HepG2 (cell line): ENCODE data around the gene EPB41L4A. TPM values are rescaled to one million over a fixed set of nuclear protein-coding genes. Genes with fewer than 3 reads are reported as not detected.

Experiments used
- ATAD3A ChIP-seq: sonication (generic); formaldehyde crosslinking; IDR thresholded peaks from 2 replicates; pipeline ENCODE4 v1.4.0; 2020; ENCODE audit warnings: missing genetic modification reagents
- ATF1 ChIP-seq: IDR thresholded peaks from 2 replicates; pipeline ENCODE4 v1.6.1; 2016; ENCODE audit warnings: mild to moderate bottlenecking, control low read depth
- ATF7-NPFF ChIP-seq: sonication (generic); formaldehyde crosslinking; IDR thresholded peaks from 2 replicates; pipeline ENCODE4 v1.8.1; 2023; ENCODE audit warnings: mild to moderate bottlenecking, low read depth, missing genetic modification reagents, moderate library complexity
- BCL6 ChIP-seq: IDR thresholded peaks from 2 replicates; pipeline ENCODE4 v1.6.1; 2016; ENCODE audit warnings: missing genetic modification reagents, missing compliant biosample characterization
- DNMT1 ChIP-seq: sonication (generic); formaldehyde crosslinking; IDR thresholded peaks from 2 replicates; pipeline ENCODE4 v1.5.1; 2020; ENCODE audit warnings: mild to moderate bottlenecking, missing genetic modification reagents
- GABPB1 ChIP-seq: IDR thresholded peaks from 2 replicates; pipeline ENCODE4 v1.6.1; 2016; ENCODE audit warnings: mild to moderate bottlenecking, missing genetic modification reagents, moderate library complexity, missing compliant biosample characterization
- GLI4 ChIP-seq: sonication (generic); formaldehyde crosslinking; IDR thresholded peaks from 2 replicates; pipeline ENCODE4 v1.5.1; 2020; ENCODE audit warnings: missing genetic modification reagents, mild to moderate bottlenecking, moderate library complexity, borderline replicate concordance
- HCFC1 ChIP-seq: fragments of 150-350 bp; IDR thresholded peaks from 2 replicates; pipeline ENCODE4 v1.6.1; 2014; ENCODE audit warnings: low read depth, low read length
- KAT8 ChIP-seq: IDR thresholded peaks from 2 replicates; pipeline ENCODE4 v1.6.1; 2016; ENCODE audit warnings: missing genetic modification reagents, missing compliant biosample characterization
- MAZ ChIP-seq, 2 experiments: sonication (generic) in 1 of 2; formaldehyde crosslinking in 1 of 2; IDR thresholded peaks; 2 replicates each; pipeline versions ENCODE4 v1.5.0 to v1.6.1; 2012 to 2020; ENCODE audit warnings: low read depth in 2 of 2, mild to moderate bottlenecking in 2 of 2, borderline replicate concordance in 1 of 2, improper control_type of control experiment in 1 of 2, low read length in 1 of 2, missing genetic modification reagents in 1 of 2, moderate library complexity in 1 of 2
- MBD4 ChIP-seq: IDR thresholded peaks from 2 replicates; pipeline ENCODE4 v1.6.1; 2012; ENCODE audit warnings: low read length, inconsistent platforms, borderline replicate concordance
- NFIB ChIP-seq: sonication (generic); formaldehyde crosslinking; IDR thresholded peaks from 2 replicates; pipeline ENCODE4 v1.9.0; 2021; ENCODE audit warnings: missing genetic modification reagents, mild to moderate bottlenecking, borderline replicate concordance
- NR2F1 ChIP-seq, 2 experiments: fragments of 450-650 bp in 1 of 2; formaldehyde crosslinking in 1 of 2; IDR thresholded peaks; 2 replicates each; pipeline versions ENCODE4 v1.5.0 to v1.6.1; 2016 to 2020; ENCODE audit warnings: mild to moderate bottlenecking in 1 of 2, missing compliant biosample characterization in 1 of 2, missing genetic modification reagents in 1 of 2, moderate library complexity in 1 of 2
- SOX5 ChIP-seq: IDR thresholded peaks from 2 replicates; pipeline ENCODE4 v1.6.1; 2016; ENCODE audit warnings: borderline replicate concordance
- ZMYM4 ChIP-seq: sonication (generic); formaldehyde crosslinking; IDR thresholded peaks from 2 replicates; pipeline ENCODE4 v1.8.1; 2023; ENCODE audit warnings: mild to moderate bottlenecking, missing genetic modification reagents
- ZNF124 ChIP-seq: sonication (generic); formaldehyde crosslinking; IDR thresholded peaks from 2 replicates; pipeline ENCODE4 v1.4.0; 2020; ENCODE audit warnings: missing genetic modification reagents
- ZNF451 ChIP-seq: sonication (generic); formaldehyde crosslinking; IDR thresholded peaks from 2 replicates; pipeline ENCODE4 v1.5.0; 2020; ENCODE audit warnings: mild to moderate bottlenecking, missing genetic modification reagents
- ZNF468 ChIP-seq: sonication (generic); formaldehyde crosslinking; IDR thresholded peaks from 2 replicates; pipeline ENCODE4 v1.8.0; 2022; ENCODE audit warnings: mild to moderate bottlenecking, moderate library complexity, missing genetic modification reagents
- ZNF792 ChIP-seq: IDR thresholded peaks from 2 replicates; pipeline ENCODE4 v1.6.1; 2016
- ZSCAN30 ChIP-seq: sonication (generic); formaldehyde crosslinking; IDR thresholded peaks from 2 replicates; pipeline ENCODE4 v1.5.0; 2020; ENCODE audit warnings: mild to moderate bottlenecking, missing genetic modification reagents
- polyA plus RNA-seq, 8 experiments: library from polyadenylated mRNA; depleted of rRNA in 3 of 8; stranded (reverse) in 7 of 8; unstranded in 1 of 8; fragments of >200 nt; fragmentation: Illumina TruSeq in 4 of 8; extraction: Trizol in 4 of 8; gene quantifications; 2 replicates each; pipeline versions ENCODE4 v1.2.1 to v1.2.3, GENCODE V29; 2011 to 2016; ENCODE audit warnings: low read depth in 4 of 8, missing spikeins in 1 of 8, mixed read lengths in 1 of 8; ENCODE audit not compliant: insufficient read depth in 1 of 8
- total RNA-seq, 5 experiments: library from RNA; depleted of rRNA; stranded (reverse); fragments of >200 nt; fragmentation: Illumina TruSeq; extraction: Trizol; gene quantifications; 2 replicates each; pipeline ENCODE4 v1.2.3, GENCODE V29; 2016; ENCODE audit warnings: low read depth in 1 of 5
- TF ChIP-seq, protein P1 (sequence below): sonication (generic); formaldehyde crosslinking; IDR thresholded peaks from 2 replicates; pipeline ENCODE4 v1.8.1; 2023; ENCODE audit warnings: mild to moderate bottlenecking, moderate library complexity, missing genetic modification reagents
- TF ChIP-seq, protein P2 (sequence below): sonication (generic); formaldehyde crosslinking; IDR thresholded peaks from 2 replicates; pipeline ENCODE4 v1.4.0; 2020; ENCODE audit warnings: missing genetic modification reagents
- TF ChIP-seq, protein P3 (sequence below): sonication (generic); formaldehyde crosslinking; IDR thresholded peaks from 2 replicates; pipeline ENCODE4 v1.5.0; 2020; ENCODE audit warnings: mild to moderate bottlenecking, missing genetic modification reagents
- TF ChIP-seq, protein P4 (sequence below): sonication (generic); formaldehyde crosslinking; IDR thresholded peaks from 2 replicates; pipeline ENCODE4 v1.9.0; 2021; ENCODE audit warnings: missing genetic modification reagents, mild to moderate bottlenecking, borderline replicate concordance

The EPB41L4A gene
- total and polyA plus RNA-seq, 2 of the 13 experiments (the other 11 are each of a cell fraction or from before 2014, with no cell fraction given), result 0.07 TPM; not detected in 1

DNA sequence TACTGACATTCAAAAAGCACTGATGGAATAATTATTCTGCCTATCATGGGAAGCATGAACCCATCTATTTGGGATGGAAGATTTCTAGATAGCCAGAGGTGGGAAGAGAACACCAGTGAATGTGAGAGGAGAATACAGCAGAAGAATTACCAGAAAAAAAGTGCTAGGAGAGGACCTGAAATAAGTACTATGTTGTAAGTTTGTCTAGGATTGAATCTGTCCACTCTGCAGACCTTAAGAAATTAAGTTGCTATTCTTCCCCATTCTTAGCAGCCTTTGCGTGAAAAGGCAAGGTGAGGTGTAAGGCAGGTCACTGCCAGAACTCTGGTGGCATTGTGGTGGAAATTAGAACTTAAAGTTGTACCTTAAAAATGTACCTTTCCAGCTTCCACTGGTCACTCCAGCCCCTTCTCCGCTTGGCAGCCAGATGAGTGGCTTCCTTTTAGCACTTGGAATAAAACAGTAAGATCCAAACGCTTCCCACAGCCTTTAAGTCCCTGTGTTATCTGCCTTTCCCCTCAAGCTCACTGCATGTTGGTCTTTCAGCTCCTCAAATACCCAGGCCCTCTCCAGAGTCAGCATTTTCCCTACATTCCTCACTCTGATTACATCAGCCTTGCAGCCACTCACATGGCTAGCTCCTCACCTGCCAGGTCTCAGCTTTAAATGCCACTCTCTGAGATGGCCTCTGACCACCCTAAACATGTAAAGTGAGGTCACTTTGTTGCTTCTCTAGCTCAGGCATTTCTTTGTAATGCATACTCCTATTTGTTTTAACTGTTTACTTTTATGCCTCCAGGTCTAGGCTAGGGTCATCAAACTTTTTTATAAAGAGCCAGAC, 253.0 kb downstream of the EPB41L4A start (continued):
- TF ChIP-seq MAZ (IDR thresholded peaks at IDR 0.05; ENCODE audit: borderline replicate concordance, low read depth, low read length), result no peak
- no peak for TF ChIP-seq MAZ (CRISPR knock-in tag; IDR thresholded peaks at IDR 0.05; ENCODE audit: low read depth)
- TF ChIP-seq ZSCAN30 (CRISPR knock-in tag), result no peak
- no peak for TF ChIP-seq ATF7-NPFF (CRISPR knock-in tag)
- no peak for TF ChIP-seq DNMT1
- no peak for TF ChIP-seq ATF1 (CRISPR knock-in tag)
- no peak for TF ChIP-seq NR2F1 (CRISPR knock-in tag; IDR thresholded peaks at IDR 0.05)
- no peak for TF ChIP-seq HCFC1
- TF ChIP-seq GABPB1 (CRISPR knock-in tag), result 0 out of 2 replicates have a peak, but pooled peaks have one; percentile 27
- TF ChIP-seq MBD4, result no peak
- no peak for TF ChIP-seq ZNF451 (CRISPR knock-in tag)
- peak; percentile 60; the same call in 1 of the 2 replicates for TF ChIP-seq SOX5 (CRISPR knock-in tag)
- no peak for TF ChIP-seq ZNF468 (CRISPR knock-in tag)
- TF ChIP-seq, protein P1, sequence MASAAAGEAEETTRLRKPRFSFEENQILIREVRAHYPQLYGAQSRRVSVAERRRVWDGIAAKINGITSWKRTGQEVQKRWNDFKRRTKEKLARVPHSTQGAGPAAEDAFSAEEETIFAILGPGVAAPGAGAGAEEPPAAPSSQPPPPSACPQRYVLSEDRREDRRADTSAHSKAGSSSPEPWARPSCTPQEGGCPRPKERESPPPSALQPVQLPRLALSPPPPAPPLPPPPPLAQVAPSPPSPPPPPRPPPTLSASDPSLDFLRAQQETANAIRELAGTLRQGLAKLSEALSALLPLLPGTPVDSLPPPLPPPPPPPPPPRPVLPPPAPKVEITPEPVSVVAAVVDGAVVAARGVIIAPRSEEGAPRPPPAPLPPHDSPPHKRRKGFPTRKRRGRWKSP, result peak; percentile 56; the same call in 1 of the 2 replicates
- TF ChIP-seq, protein P2, sequence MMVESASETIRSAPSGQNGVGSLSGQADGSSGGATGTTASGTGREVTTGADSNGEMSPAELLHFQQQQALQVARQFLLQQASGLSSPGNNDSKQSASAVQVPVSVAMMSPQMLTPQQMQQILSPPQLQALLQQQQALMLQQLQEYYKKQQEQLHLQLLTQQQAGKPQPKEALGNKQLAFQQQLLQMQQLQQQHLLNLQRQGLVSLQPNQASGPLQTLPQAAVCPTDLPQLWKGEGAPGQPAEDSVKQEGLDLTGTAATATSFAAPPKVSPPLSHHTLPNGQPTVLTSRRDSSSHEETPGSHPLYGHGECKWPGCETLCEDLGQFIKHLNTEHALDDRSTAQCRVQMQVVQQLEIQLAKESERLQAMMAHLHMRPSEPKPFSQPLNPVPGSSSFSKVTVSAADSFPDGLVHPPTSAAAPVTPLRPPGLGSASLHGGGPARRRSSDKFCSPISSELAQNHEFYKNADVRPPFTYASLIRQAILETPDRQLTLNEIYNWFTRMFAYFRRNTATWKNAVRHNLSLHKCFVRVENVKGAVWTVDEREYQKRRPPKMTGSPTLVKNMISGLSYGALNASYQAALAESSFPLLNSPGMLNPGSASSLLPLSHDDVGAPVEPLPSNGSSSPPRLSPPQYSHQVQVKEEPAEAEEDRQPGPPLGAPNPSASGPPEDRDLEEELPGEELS, result no peak
- TF ChIP-seq ATAD3A (CRISPR knock-in tag), result no peak
- no peak for TF ChIP-seq NFIB (CRISPR knock-in tag)
- TF ChIP-seq, protein P3, sequence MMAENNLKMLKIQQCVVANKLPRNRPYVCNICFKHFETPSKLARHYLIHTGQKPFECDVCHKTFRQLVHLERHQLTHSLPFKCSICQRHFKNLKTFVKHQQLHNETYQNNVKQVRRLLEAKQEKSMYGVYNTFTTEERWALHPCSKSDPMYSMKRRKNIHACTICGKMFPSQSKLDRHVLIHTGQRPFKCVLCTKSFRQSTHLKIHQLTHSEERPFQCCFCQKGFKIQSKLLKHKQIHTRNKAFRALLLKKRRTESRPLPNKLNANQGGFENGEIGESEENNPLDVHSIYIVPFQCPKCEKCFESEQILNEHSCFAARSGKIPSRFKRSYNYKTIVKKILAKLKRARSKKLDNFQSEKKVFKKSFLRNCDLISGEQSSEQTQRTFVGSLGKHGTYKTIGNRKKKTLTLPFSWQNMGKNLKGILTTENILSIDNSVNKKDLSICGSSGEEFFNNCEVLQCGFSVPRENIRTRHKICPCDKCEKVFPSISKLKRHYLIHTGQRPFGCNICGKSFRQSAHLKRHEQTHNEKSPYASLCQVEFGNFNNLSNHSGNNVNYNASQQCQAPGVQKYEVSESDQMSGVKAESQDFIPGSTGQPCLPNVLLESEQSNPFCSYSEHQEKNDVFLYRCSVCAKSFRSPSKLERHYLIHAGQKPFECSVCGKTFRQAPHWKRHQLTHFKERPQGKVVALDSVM (CRISPR knock-in tag), result no peak
- TF ChIP-seq ZMYM4 (CRISPR knock-in tag), result peak; percentile 54
- TF ChIP-seq, protein P4, sequence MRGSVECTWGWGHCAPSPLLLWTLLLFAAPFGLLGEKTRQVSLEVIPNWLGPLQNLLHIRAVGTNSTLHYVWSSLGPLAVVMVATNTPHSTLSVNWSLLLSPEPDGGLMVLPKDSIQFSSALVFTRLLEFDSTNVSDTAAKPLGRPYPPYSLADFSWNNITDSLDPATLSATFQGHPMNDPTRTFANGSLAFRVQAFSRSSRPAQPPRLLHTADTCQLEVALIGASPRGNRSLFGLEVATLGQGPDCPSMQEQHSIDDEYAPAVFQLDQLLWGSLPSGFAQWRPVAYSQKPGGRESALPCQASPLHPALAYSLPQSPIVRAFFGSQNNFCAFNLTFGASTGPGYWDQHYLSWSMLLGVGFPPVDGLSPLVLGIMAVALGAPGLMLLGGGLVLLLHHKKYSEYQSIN (CRISPR knock-in tag), result no peak
- peak; percentile 18; the same call in 1 of the 2 replicates for TF ChIP-seq BCL6 (CRISPR knock-in tag)
- TF ChIP-seq ZNF792, result no peak
- no peak for TF ChIP-seq ZNF124
- no peak for TF ChIP-seq GLI4 (CRISPR knock-in tag)
- peak; percentile 41; the same call in 1 of the 2 replicates for TF ChIP-seq KAT8 (CRISPR knock-in tag)
